HG02759 (cell line): ENCODE data around the gene MEIS1.

Source experiments
- ATAC-seq: cut with Tn5 transposase; IDR thresholded peaks from one replicate; pipeline ENCODE4 v1.9.1; 2021; ENCODE audit warnings: mild to moderate bottlenecking, moderate library complexity; ENCODE audit not compliant: unreplicated experiment

Gene MEIS1

GRCh38 chr2:66531567-66531966 lies 96.6 kb downstream of the MEIS1 start:
- ATAC-seq: no peak

GRCh38 chr2:66532972-66533868 lies 98.3 kb downstream of the MEIS1 start:
- ATAC-seq: no peak

- no peak for ATAC-seq
Measured at GRCh38 chr2:66534461-66534860, 99.5 kb downstream of the MEIS1 start.

GRCh38 chr2:66535574-66536289 lies 100.8 kb downstream of the MEIS1 start:
- no peak for ATAC-seq

- no peak for ATAC-seq
Measured at GRCh38 chr2:66536290-66536673, 101.4 kb downstream of the MEIS1 start.

GRCh38 chr2:66536997-66537396 lies 102.1 kb downstream of the MEIS1 start:
- no peak for ATAC-seq

GRCh38 chr2:66538291-66538690 lies 103.4 kb downstream of the MEIS1 start:
- no peak for ATAC-seq

- no peak for ATAC-seq
Measured at GRCh38 chr2:66539452-66539851, 104.5 kb downstream of the MEIS1 start.

GRCh38 chr2:66541646-66542045 lies 106.7 kb downstream of the MEIS1 start:
- ATAC-seq: no peak

- ATAC-seq: no peak
Measured at GRCh38 chr2:66543257-66543767, 108.4 kb downstream of the MEIS1 start.

GRCh38 chr2:66544258-66544657 lies 109.3 kb downstream of the MEIS1 start:
- ATAC-seq: no peak

- no peak for ATAC-seq
Measured at GRCh38 chr2:66545258-66545657, 110.3 kb downstream of the MEIS1 start.

- ATAC-seq: no peak
Measured at GRCh38 chr2:66547118-66547517, 112.2 kb downstream of the MEIS1 start.

- ATAC-seq: no peak
Measured at GRCh38 chr2:66547887-66548286, 113.0 kb downstream of the MEIS1 start.

- no peak for ATAC-seq
Measured at GRCh38 chr2:66548422-66548821, 113.5 kb downstream of the MEIS1 start.

GRCh38 chr2:66550826-66551225 lies 115.9 kb downstream of the MEIS1 start:
- no peak for ATAC-seq

GRCh38 chr2:66553370-66553769 lies 118.4 kb downstream of the MEIS1 start:
- ATAC-seq: no peak

- no peak for ATAC-seq
Measured at GRCh38 chr2:66555091-66555490, 120.2 kb downstream of the MEIS1 start.

- ATAC-seq: no peak
Measured at GRCh38 chr2:66555501-66556324, 120.8 kb downstream of the MEIS1 start.

- no peak for ATAC-seq
Measured at GRCh38 chr2:66559672-66560071, 124.7 kb downstream of the MEIS1 start.

- no peak for ATAC-seq
Measured at GRCh38 chr2:66560683-66561082, 125.8 kb downstream of the MEIS1 start.
